Retina (tissue), 1 donor: Measurements from ENCODE around the gene STX16.
"Not testable (repeated sequence)": the region's sequence is repeated elsewhere in the genome, so short reads cannot be mapped to it uniquely, and the experiment has no call there.

Source experiments
- DNase-seq: peaks from one replicate; pipeline ENCODE4 v3.0.0-alpha.2; 2016

STX16 gene

GRCh38 chr20:58713801-58714339, 62.8 kb downstream of the STX16 start:
- DNase-seq = peak; percentile 1

GRCh38 chr20:58714340-58714922, 63.3 kb downstream of the STX16 start:
- peak; percentile 1 for DNase-seq

- DNase-seq = peak; percentile 7
These were observed 63.9 kb downstream of the STX16 start for GRCh38 chr20:58714923-58715351.

DNA sequence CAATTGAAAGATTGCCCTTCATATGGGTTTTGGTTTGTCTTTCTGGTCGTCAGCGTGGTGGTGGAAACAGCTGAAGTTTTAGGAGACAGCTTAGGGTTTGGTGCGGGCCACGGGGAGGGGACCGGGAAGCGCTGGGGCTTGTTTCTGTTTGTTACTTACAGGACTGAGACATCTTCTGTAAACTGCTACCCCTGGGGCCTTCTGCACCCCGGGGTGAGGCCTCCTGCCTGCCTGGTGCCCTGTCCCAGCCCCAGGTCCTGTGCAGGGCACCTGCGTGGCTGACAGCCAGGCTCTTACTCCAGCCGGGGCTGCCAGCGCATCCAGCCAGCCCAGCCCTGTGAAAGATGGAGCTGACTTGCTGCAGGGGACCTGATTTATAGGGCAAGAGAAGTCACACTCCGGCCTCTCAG, 64.3 kb downstream of the STX16 start:
- peak; percentile 4 for DNase-seq

DNA sequence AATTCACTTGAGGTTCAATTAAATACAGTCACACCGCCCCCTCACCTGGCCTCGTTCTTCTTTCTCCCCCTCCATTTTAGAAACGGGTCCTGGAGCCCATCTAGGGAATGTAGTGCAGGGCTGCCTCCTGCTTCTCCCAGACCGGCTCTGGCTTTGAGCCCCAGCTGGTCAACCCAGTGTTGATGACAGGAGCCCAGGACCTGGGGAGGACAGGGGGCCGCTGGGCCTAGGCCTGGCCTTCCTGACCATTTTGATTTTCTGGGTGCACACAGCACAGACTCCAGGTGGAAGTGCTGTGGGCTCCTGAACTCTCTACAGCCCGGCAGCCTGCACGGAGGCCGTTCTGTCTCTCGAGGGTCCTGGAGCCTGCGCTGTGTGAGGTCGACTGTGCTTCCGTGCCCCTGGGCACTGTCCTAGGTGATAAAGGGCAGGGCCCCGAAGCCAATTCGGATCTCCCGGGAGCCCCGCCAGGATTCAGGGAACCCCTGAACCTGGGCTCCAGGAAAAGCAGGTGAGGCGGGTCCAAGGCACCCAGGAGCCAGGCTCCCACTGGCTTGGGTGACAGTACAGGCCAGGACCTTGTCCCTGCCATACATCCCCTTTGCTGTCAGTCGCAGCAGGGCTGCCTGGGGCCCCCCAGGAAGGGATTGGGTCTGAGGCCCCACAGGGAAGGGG, 64.9 kb downstream of the STX16 start:
- DNase-seq = peak; percentile 33

DNA sequence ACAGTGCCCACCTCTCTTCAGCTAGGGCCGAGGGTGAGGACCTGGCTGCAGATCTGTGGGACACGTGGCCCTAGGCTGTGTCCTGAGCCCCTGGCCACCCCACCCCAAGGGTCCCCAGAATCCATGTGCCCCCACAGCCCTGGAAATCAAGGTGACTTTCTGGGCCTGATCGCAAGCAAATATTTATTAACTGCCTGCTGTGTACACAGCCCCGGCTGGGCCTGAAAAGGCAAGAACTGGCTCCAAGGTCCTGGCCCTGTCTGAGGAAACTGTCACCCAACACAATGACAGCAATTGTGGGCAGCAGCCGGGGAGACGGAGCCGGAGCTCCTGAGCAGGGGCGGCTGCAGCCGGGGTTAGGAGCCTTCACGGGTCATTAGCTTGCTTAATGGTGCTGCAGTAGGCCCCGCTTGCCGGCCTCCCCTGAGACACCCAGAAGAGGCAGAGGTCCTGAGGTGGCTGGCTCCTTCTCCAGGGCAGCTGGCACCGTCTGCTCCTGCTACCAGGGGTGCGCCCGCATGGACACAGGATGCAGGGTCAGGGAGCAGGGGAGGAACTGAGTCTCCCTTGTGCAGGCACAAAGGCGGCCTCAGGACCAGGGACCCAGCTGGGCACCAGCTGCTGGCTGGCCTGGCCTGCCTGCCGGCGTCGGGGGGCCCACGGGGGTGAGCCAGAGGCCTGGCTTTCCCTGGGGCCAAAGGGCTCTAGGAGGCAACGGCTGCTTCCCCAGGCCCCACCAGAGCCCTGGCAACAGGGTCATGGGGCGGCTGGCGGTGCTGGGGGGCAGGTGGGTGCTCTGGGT, 65.6 kb downstream of the STX16 start:
- DNase-seq = peak; percentile 79

GRCh38 chr20:58717278-58718091, 66.4 kb downstream of the STX16 start:
- peak; percentile 41 for DNase-seq

GRCh38 chr20:58718121-58718563, 67.1 kb downstream of the STX16 start:
- DNase-seq = no peak

GRCh38 chr20:58718729-58719128, 67.6 kb downstream of the STX16 start:
- no peak for DNase-seq

- DNase-seq = no peak
These were observed 68.2 kb downstream of the STX16 start for GRCh38 chr20:58719258-58719657.

DNA sequence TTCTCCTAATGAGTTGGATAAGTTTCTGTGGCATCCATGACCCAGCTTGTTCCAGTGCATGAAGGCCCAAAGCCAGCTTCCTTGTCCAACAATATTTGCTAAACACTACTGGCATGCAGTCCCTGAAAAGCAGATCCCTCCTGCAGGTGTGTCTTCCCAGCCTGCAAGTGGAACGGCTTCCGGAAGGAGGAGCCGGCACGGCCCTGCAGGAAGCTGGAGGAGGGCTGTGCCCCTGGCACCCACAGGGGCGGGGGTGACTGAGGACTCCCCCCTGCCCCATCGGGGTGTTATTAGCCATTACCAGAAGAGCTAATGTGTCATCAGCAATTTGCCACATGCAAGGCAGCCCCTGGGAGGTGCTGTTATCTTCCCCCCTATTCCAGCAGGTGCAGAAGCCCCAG, 68.9 kb downstream of the STX16 start:
- DNase-seq = peak; percentile 1

GRCh38 chr20:58720890-58721289, 69.8 kb downstream of the STX16 start:
- DNase-seq = no peak

DNA sequence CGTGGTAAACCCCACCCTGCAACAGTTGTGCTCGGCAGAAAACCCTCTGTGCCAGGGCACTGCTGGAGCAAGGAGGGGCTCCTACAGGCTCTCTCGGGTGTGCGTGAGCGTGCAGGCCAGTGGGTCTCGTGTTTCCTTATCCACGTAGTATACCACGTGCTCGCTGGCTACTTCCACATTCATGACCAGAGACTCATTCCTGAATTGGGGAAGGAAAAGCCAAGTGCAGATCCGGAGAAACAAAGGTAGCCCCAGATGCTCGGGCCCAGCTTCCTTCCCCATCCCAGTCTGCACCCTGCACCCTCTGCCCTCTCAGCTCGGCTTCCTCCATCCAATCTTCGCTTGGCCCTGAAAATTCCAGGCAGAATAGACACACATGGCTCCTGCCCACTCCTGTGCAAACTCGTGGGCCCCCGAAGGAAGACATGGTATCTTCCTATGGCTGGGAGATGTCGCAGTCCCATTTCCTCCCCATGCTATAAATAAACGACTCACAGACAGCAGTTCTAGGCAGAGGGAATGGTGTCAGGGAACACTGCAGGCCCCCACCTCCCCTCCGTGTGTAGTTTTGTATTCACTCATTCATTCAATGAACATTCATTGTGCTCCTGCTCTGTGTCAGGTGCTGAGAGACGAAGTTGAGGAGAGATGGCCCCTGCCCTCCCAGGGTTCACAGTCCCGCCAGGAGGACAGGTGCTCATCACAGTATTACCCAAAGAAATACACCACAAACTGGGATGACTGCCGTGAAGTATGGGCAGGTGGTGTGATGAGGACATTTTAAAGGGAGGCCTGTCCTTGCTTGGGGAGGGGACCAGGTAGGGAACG, 71.1 kb downstream of the STX16 start:
- DNase-seq = no peak

DNA sequence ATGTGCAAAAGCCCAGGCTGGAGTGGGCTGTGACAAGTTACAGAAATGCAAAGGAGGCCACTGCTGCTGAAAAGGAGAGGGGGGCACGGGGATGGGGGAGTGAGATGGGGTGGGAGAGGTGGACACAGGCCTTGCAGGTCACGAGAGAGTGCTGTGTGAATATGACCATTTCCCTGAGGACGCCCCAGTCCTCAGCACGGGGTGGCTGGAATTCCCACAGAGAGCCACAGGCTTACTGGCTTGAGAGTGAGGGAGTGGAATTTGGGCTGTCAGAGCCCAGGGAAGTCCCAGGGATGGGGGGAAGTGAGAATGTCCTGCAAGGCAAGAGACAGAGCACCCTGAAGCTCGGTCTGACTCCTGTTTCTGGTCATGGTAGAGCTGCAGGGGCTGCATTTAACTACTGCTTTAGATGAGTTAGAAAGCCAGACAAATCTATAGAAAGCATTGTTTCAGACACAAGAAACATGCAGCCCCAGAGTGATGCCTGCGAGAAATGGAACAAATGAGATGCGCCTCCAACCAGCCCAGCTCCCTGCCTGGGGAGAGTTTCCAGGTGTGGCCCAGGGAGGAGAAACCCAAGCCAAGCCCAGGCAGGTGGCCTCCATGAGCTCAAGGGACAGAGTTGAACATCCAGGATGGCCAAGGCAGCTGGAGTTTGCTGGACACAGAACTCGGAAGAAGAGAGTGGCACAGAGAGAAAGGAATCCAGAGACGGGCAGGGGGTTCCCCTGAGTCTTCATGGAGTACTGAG, 72.0 kb downstream of the STX16 start:
- no peak for DNase-seq

- no peak for DNase-seq
These were observed 72.5 kb downstream of the STX16 start for GRCh38 chr20:58723628-58723984.

DNA sequence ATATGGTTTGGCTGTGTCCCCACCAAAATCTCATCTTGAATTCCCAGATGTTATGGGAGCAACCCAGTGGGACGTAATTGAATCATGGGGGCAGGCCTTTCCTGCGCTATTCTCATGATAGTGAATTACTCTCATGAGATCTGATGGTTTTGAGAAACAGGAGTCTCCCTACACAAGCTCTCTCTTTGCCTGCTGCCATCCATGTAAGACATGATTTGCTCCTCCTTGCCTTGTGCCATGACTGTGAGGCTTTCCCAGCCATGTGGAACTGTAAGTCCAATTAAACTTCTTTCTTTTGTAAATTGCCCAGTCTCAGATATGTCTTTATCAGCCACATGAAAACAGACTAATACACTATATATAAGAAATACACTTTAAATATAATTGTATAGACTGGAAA, 75.1 kb downstream of the STX16 start:
- not testable (repeated sequence) for DNase-seq
